Activated naive CD8-positive, alpha-beta T cell treated with anti-CD3 and anti-CD28 coated beads for 36 hours (primary cell): ENCODE measurements around the gene CERS6. TPM values are rescaled to one million over a fixed set of nuclear protein-coding genes. Genes with fewer than 3 reads are reported as not detected.

Source experiments
- DNase-seq: peaks from one replicate; pipeline ENCODE4 v3.0.0; 2021
- H3K27ac Mint-ChIP-seq: one replicate; pipeline ENCODE4 v1.8.0; 2022; ENCODE audit warnings: mild to moderate bottlenecking, moderate library complexity, mixed read lengths
- H3K27me3 Mint-ChIP-seq: one replicate; pipeline ENCODE4 v1.8.0; 2022; ENCODE audit warnings: mild to moderate bottlenecking, mixed read lengths
- H3K36me3 Mint-ChIP-seq: one replicate; pipeline ENCODE4 v1.8.0; 2021; ENCODE audit warnings: mild to moderate bottlenecking, mixed read lengths
- H3K4me1 Mint-ChIP-seq: one replicate; pipeline ENCODE4 v1.8.0; 2021; ENCODE audit warnings: mixed read lengths
- H3K4me3 Mint-ChIP-seq: one replicate; pipeline ENCODE4 v1.8.0; 2022; ENCODE audit warnings: mild to moderate bottlenecking, moderate library complexity, mixed read lengths
- H3K9me3 Mint-ChIP-seq: one replicate; pipeline ENCODE4 v1.8.0; 2022; ENCODE audit warnings: mixed read lengths
- total RNA-seq, 2 experiments: library from RNA; stranded (reverse); gene quantifications; one replicate each; pipeline ENCODE4 v1.2.3, GENCODE V29; 2021

CERS6 gene
- total RNA-seq, 2 experiments from 2014 or later, result 20.6 to 21.3 TPM

- no peak overlapping the region for H3K4me3 Mint-ChIP-seq
- no peaks in the 10 kb centered on the region for H3K27me3 Mint-ChIP-seq
- peaks cover 33% of the 10 kb centered on the region for H3K4me1 Mint-ChIP-seq
- no peak overlapping the region for H3K27ac Mint-ChIP-seq
- no peak for DNase-seq
- H3K36me3 Mint-ChIP-seq, result peaks cover 58% of the 10 kb centered on the region
- H3K9me3 Mint-ChIP-seq, result peaks cover 4% of the 10 kb centered on the region
Observed at GRCh38 chr2:168564641-168565040, 108.6 kb downstream of the CERS6 start.

- no peak overlapping the region for H3K4me3 Mint-ChIP-seq
- H3K9me3 Mint-ChIP-seq, result peaks cover under 1% of the 10 kb centered on the region
- peaks cover 33% of the 10 kb centered on the region for H3K4me1 Mint-ChIP-seq
- no peak overlapping the region for H3K27ac Mint-ChIP-seq
- H3K27me3 Mint-ChIP-seq, result no peaks in the 10 kb centered on the region
- DNase-seq, result no peak
- peaks cover 56% of the 10 kb centered on the region for H3K36me3 Mint-ChIP-seq
Observed at GRCh38 chr2:168565112-168565511, 109.0 kb downstream of the CERS6 start.

- no peak overlapping the region for H3K27ac Mint-ChIP-seq
- H3K4me3 Mint-ChIP-seq, result no peak overlapping the region
- no peak for DNase-seq
Observed at GRCh38 chr2:168565512-168565911, 109.4 kb downstream of the CERS6 start.

GRCh38 chr2:168566974-168567665, 111.0 kb downstream of the CERS6 start:
- H3K9me3 Mint-ChIP-seq, result no peaks in the 10 kb centered on the region
- peaks cover 32% of the 10 kb centered on the region for H3K4me1 Mint-ChIP-seq
- H3K36me3 Mint-ChIP-seq, result peaks cover 42% of the 10 kb centered on the region
- no peaks in the 10 kb centered on the region for H3K27me3 Mint-ChIP-seq
- DNase-seq, result no peak
- no peak overlapping the region for H3K4me3 Mint-ChIP-seq
- H3K27ac Mint-ChIP-seq, result no peak overlapping the region

More at GRCh38 chr2:168565512-168565911, 109.4 kb downstream of the CERS6 start:
- Mint-ChIP-seq H3K4me1 (peaks cover 33% of the 10 kb centered on the region), H3K9me3 (no peaks in the 10 kb centered on the region), H3K36me3 (peaks cover 52% of the 10 kb centered on the region), H3K27me3 (no peaks in the 10 kb centered on the region)

- peaks cover 41% of the 10 kb centered on the region for H3K36me3 Mint-ChIP-seq
- no peaks in the 10 kb centered on the region for H3K27me3 Mint-ChIP-seq
- H3K27ac Mint-ChIP-seq, result no peak overlapping the region
- H3K9me3 Mint-ChIP-seq, result no peaks in the 10 kb centered on the region
- H3K4me1 Mint-ChIP-seq, result peaks cover 36% of the 10 kb centered on the region
- no peak for DNase-seq
- H3K4me3 Mint-ChIP-seq, result no peak overlapping the region
Observed at GRCh38 chr2:168567836-168568235, 111.8 kb downstream of the CERS6 start.

GRCh38 chr2:168568476-168569267, 112.6 kb downstream of the CERS6 start:
- no peak for DNase-seq
- Mint-ChIP-seq H3K4me3 (no peak overlapping the region), H3K27ac (no peak overlapping the region), H3K4me1 (peaks cover 39% of the 10 kb centered on the region), H3K27me3 (no peaks in the 10 kb centered on the region), H3K36me3 (peaks cover 40% of the 10 kb centered on the region), H3K9me3 (no peaks in the 10 kb centered on the region)

- H3K27me3 Mint-ChIP-seq, result no peaks in the 10 kb centered on the region
- H3K9me3 Mint-ChIP-seq, result peaks cover 4% of the 10 kb centered on the region
Observed at GRCh38 chr2:168571061-168571460, 115.0 kb downstream of the CERS6 start.

GRCh38 chr2:168573128-168573903, 117.2 kb downstream of the CERS6 start:
- H3K4me1 Mint-ChIP-seq, result peaks cover 18% of the 10 kb centered on the region
- no peak overlapping the region for H3K4me3 Mint-ChIP-seq
- no peak overlapping the region for H3K27ac Mint-ChIP-seq
- peaks cover 32% of the 10 kb centered on the region for H3K36me3 Mint-ChIP-seq
- peaks cover 4% of the 10 kb centered on the region for H3K9me3 Mint-ChIP-seq
- DNase-seq, result no peak
- H3K27me3 Mint-ChIP-seq, result no peaks in the 10 kb centered on the region

More at GRCh38 chr2:168571061-168571460, 115.0 kb downstream of the CERS6 start:
- Mint-ChIP-seq H3K27ac (peak overlapping the region; percentile 53), H3K4me1 (peaks cover 26% of the 10 kb centered on the region), H3K36me3 (peaks cover 34% of the 10 kb centered on the region), H3K4me3 (no peak overlapping the region)
- no peak for DNase-seq

- no peak for DNase-seq
- Mint-ChIP-seq H3K4me1 (peaks cover 19% of the 10 kb centered on the region), H3K4me3 (no peak overlapping the region), H3K9me3 (peaks cover 4% of the 10 kb centered on the region), H3K36me3 (peaks cover 28% of the 10 kb centered on the region), H3K27ac (peak overlapping the region; percentile 35), H3K27me3 (no peaks in the 10 kb centered on the region)
Observed at GRCh38 chr2:168574856-168575630, 119.0 kb downstream of the CERS6 start.

GRCh38 chr2:168577885-168578284, 121.8 kb downstream of the CERS6 start:
- peaks cover 34% of the 10 kb centered on the region for H3K4me1 Mint-ChIP-seq

GRCh38 chr2:168583064-168583709, 127.1 kb downstream of the CERS6 start:
- peaks cover 2% of the 10 kb centered on the region for H3K9me3 Mint-ChIP-seq

More at GRCh38 chr2:168577885-168578284, 121.8 kb downstream of the CERS6 start:
- H3K36me3 Mint-ChIP-seq, result peaks cover 36% of the 10 kb centered on the region
- no peaks in the 10 kb centered on the region for H3K27me3 Mint-ChIP-seq
- no peak overlapping the region for H3K27ac Mint-ChIP-seq
- H3K4me3 Mint-ChIP-seq, result no peak overlapping the region
- no peak for DNase-seq
- H3K9me3 Mint-ChIP-seq, result peaks cover 6% of the 10 kb centered on the region

GRCh38 chr2:168583710-168584521, 127.8 kb downstream of the CERS6 start:
- DNase-seq, result no peak
- no peaks in the 10 kb centered on the region for H3K27me3 Mint-ChIP-seq
- H3K4me1 Mint-ChIP-seq, result peaks cover 51% of the 10 kb centered on the region
- peak overlapping the region; percentile 63 for H3K27ac Mint-ChIP-seq
- no peak overlapping the region for H3K4me3 Mint-ChIP-seq
- H3K9me3 Mint-ChIP-seq, result peaks cover 2% of the 10 kb centered on the region
- peaks cover 43% of the 10 kb centered on the region for H3K36me3 Mint-ChIP-seq

More at GRCh38 chr2:168583064-168583709, 127.1 kb downstream of the CERS6 start:
- DNase-seq, result no peak
- Mint-ChIP-seq H3K4me3 (no peak overlapping the region), H3K27ac (peak overlapping the region; percentile 42), H3K4me1 (peaks cover 49% of the 10 kb centered on the region), H3K27me3 (no peaks in the 10 kb centered on the region), H3K36me3 (peaks cover 42% of the 10 kb centered on the region)

- Mint-ChIP-seq H3K27me3 (no peaks in the 10 kb centered on the region), H3K4me3 (no peak overlapping the region), H3K9me3 (peaks cover 2% of the 10 kb centered on the region), H3K27ac (no peak overlapping the region), H3K36me3 (peaks cover 40% of the 10 kb centered on the region), H3K4me1 (peaks cover 59% of the 10 kb centered on the region)
- no peak for DNase-seq
Observed at GRCh38 chr2:168584911-168585310, 128.8 kb downstream of the CERS6 start.
